ENCODE results near the gene FXYD6. TPM values are rescaled to one million over a fixed set of nuclear protein-coding genes. Genes with fewer than 3 reads are reported as not detected.
A peak's percentile ranks its signal among the peaks of the same experiment; 100 is the strongest.

The FXYD6 gene
- total RNA-seq, 1 experiment from 2014 or later: 1.0 TPM

DNA sequence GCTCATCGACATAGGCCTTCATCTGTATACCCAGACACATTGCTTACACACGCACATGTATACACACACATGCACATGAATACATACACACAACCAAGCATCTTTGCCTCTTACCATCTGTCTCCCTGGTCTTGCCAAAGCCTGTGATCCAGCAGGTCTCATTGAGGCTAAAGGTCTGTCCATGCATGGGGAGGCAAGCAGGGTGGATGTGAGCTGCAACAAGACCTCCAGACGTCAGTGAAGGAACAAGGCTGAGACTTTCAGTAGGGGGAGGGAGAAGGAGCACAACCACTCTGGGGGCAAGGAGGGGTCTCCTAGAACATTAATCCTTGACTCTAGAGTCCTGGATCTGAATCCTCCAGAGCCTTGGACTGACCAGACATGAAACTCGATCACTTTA lies 29.1 kb upstream of the FXYD6 start:
- Mint-ChIP-seq H3K9me3 (ENCODE audit: unreplicated experiment) (no peaks in the 10 kb centered on the region), H3K27ac (ENCODE audit: unreplicated experiment) (peak overlapping the region; percentile 29), H3K4me3 (ENCODE audit: unreplicated experiment) (no peak overlapping the region), H3K36me3 (ENCODE audit: insufficient read depth, unreplicated experiment) (no peaks in the 10 kb centered on the region), H3K27me3 (ENCODE audit: insufficient read depth, unreplicated experiment) (no peaks in the 10 kb centered on the region), H3K4me1 (ENCODE audit: low read depth, unreplicated experiment) (peaks cover 14% of the 10 kb centered on the region)
- peak in 1 of 2 experiments; percentile 29 for DNase-seq
- ChIA-PET CTCF (no interaction called here), POLR2A (no interaction called here)
- Histone ChIP-seq H3K36me3 (ENCODE audit: control insufficient read depth, insufficient read depth, low read length) (no peaks in the 10 kb centered on the region), H3K4me3 (ENCODE audit: low read depth, low read length) (no peak overlapping the region), H3K4me1 (peaks cover 8% of the 10 kb centered on the region), H3K9me3 (no peaks in the 10 kb centered on the region), H3K27me3 (replicated peaks; ENCODE audit: control insufficient read depth, insufficient read depth, low read length) (no peaks in the 10 kb centered on the region)
- no TSS peak for BruUV-seq (replicated peaks)
- intact Hi-C loops (cut with micrococcal nuclease; ENCODE audit: unreplicated experiment): no loop called here
- TF ChIP-seq, protein P1, sequence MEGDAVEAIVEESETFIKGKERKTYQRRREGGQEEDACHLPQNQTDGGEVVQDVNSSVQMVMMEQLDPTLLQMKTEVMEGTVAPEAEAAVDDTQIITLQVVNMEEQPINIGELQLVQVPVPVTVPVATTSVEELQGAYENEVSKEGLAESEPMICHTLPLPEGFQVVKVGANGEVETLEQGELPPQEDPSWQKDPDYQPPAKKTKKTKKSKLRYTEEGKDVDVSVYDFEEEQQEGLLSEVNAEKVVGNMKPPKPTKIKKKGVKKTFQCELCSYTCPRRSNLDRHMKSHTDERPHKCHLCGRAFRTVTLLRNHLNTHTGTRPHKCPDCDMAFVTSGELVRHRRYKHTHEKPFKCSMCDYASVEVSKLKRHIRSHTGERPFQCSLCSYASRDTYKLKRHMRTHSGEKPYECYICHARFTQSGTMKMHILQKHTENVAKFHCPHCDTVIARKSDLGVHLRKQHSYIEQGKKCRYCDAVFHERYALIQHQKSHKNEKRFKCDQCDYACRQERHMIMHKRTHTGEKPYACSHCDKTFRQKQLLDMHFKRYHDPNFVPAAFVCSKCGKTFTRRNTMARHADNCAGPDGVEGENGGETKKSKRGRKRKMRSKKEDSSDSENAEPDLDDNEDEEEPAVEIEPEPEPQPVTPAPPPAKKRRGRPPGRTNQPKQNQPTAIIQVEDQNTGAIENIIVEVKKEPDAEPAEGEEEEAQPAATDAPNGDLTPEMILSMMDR (IDR thresholded peaks at IDR 0.05; ENCODE audit: insufficient read depth in 1 of 2, low read depth in 1 of 2, low read length in 1 of 2, severe bottlenecking in 1 of 2, unreplicated experiment in 1 of 2): no peak

DNA sequence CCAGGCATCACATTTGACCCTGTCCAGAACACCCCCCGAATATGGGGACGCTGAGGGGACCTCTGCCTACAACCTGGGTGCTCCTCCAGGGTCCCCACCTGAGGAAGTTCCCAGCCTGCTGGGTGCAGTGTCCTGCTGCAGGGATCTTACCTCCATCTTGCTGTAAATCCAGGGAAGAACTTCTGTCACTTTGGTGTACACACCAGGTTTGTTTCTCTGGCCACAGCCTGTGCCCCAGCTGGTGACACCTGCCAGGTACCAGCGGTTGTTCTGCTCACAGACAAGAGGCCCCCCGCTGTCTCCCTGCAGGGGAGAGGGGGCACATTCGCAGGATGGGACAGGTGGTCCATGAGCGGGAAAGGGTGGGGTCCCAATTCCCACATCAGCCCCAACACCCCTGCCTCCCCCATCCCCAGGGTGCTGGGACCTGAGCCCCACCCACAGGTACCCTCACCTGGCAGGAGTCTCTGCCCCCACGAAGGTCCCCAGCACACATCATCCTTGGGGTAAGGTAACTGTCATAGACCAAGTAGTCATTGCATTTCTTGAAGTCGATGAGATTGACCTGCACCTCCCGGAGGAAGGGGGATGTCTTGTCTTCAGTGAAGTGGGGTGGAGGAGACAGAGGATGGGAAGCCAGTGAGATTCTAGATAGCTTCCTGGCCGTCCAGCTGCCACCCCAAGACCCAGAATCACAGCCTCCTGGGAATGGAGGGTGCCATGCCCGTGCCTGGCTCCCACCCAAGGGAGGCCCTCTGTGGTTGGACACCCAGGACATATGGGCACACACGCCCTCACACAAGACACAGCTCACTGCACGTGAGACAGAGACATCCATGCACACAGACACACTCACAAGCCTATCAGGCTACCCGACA lies 27.3 kb upstream of the FXYD6 start:
- Mint-ChIP-seq H3K36me3 (ENCODE audit: insufficient read depth, unreplicated experiment) (no peaks in the 10 kb centered on the region), H3K9me3 (ENCODE audit: unreplicated experiment) (no peaks in the 10 kb centered on the region), H3K27ac (ENCODE audit: unreplicated experiment) (no peak overlapping the region), H3K4me3 (ENCODE audit: unreplicated experiment) (no peak overlapping the region), H3K4me1 (ENCODE audit: low read depth, unreplicated experiment) (peaks cover 8% of the 10 kb centered on the region), H3K27me3 (ENCODE audit: insufficient read depth, unreplicated experiment) (no peaks in the 10 kb centered on the region)
- peak in 1 of 2 experiments; percentile 35 for DNase-seq
- TF ChIP-seq, protein P1 (IDR thresholded peaks at IDR 0.05; ENCODE audit: insufficient read depth in 1 of 2, low read depth in 1 of 2, low read length in 1 of 2, severe bottlenecking in 1 of 2, unreplicated experiment in 1 of 2): no peak
- Histone ChIP-seq H3K9me3 (no peaks in the 10 kb centered on the region), H3K27me3 (replicated peaks; ENCODE audit: control insufficient read depth, insufficient read depth, low read length) (no peaks in the 10 kb centered on the region), H3K4me1 (peaks cover 8% of the 10 kb centered on the region), H3K4me3 (ENCODE audit: low read depth, low read length) (no peak overlapping the region), H3K36me3 (ENCODE audit: control insufficient read depth, insufficient read depth, low read length) (no peaks in the 10 kb centered on the region)
- ChIA-PET POLR2A (no interaction called here), CTCF (interaction anchor here (0.7 to 1.5 kb wide), 4 partner anchors 43 to 85 kb away, joined by 3 to 23 read pairs (median 6); no protein-coding TSS in a partner anchor)
- BruUV-seq (replicated peaks): no TSS peak
- intact Hi-C loops (cut with micrococcal nuclease; ENCODE audit: unreplicated experiment): loop anchor here (1.0 kb wide), 3 partner anchors 44 to 84 kb away; no protein-coding TSS in a partner anchor

DNA sequence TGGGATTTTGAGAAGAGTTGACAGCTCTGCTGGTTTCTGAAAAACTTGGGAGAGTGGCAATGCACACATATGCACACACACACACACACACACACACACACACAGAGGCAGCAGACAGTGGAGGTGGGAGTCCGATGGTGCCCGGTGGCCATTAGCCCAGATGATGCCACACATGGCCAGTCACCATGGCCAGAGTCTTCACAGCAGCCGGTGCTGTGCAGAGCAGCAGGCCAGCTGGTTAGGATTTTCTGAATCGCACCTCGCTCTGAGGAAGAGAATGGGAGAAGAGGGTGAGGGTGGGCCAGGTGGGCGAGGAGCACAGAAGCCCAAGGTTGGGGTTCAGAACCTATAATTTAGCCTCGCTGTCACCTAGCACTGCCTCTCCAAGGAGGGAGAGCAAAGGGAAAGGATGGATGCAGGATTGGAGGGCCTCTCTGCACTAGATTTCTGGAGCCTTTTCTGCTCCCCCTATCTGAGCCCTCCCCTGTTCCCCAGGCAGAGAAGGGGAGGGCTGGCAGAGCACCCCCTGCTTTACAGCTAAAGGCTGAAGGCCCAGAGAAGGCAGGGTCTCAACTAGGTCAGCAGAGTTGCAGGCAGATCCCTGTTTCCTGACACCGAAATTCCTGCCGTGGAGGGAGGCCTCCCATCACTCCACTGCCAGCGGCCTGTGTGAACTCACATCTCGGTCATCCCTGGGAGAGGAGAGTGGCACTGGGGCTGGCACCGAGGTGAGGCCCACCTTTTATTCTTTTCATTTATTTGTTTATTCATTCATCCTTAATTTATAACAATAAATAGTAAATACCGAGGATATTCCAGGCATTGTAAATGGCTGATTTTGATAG lies 25.8 kb upstream of the FXYD6 start:
- H3K27me3 ChIP-seq (replicated peaks; ENCODE audit: control insufficient read depth, insufficient read depth, low read length): no peaks in the 10 kb centered on the region
- no peaks in the 10 kb centered on the region for H3K4me1 ChIP-seq
- TF ChIP-seq, protein P1 (IDR thresholded peaks at IDR 0.05; ENCODE audit: insufficient read depth in 1 of 2, low read depth in 1 of 2, low read length in 1 of 2, severe bottlenecking in 1 of 2, unreplicated experiment in 1 of 2): no peak
- Mint-ChIP-seq H3K27me3 (ENCODE audit: insufficient read depth, unreplicated experiment) (no peaks in the 10 kb centered on the region), H3K36me3 (ENCODE audit: insufficient read depth, unreplicated experiment) (no peaks in the 10 kb centered on the region), H3K9me3 (ENCODE audit: unreplicated experiment) (no peaks in the 10 kb centered on the region), H3K4me3 (ENCODE audit: unreplicated experiment) (no peak overlapping the region), H3K4me1 (ENCODE audit: low read depth, unreplicated experiment) (no peaks in the 10 kb centered on the region), H3K27ac (ENCODE audit: unreplicated experiment) (no peak overlapping the region)
- H3K4me3 ChIP-seq (ENCODE audit: low read depth, low read length): no peak overlapping the region
- no peaks in the 10 kb centered on the region for H3K36me3 ChIP-seq (ENCODE audit: control insufficient read depth, insufficient read depth, low read length)
- no peaks in the 10 kb centered on the region for H3K9me3 ChIP-seq
- DNase-seq: peak in 1 of 2 experiments; percentile 19
- POLR2A ChIA-PET: no interaction called here
- no TSS peak for BruUV-seq (replicated peaks)
- intact Hi-C loops (cut with micrococcal nuclease; ENCODE audit: unreplicated experiment): no loop called here
- CTCF ChIA-PET: no interaction called here

Measured in Caco-2 (cell line).